SK-MEL-5 (cell line): ENCODE results near the gene SMTNL1. TPM values are rescaled to one million over a fixed set of nuclear protein-coding genes. Genes with fewer than 3 reads are reported as not detected.

ENCODE experiments used
- DNase-seq: peaks from one replicate; pipeline ENCODE4 v3.0.0-alpha.2; 2016; ENCODE audit warnings: low read depth, low spot score
- in situ Hi-C: cut with HindIII; loops from 2 replicates; pipeline ENCODE4 v1.10.0; 2016; ENCODE audit warnings: low sequenced_read_pairs, high pct_unique_total_duplicates, low pct_unique_long_range_greater_than_20kb
- total RNA-seq: library from RNA; depleted of rRNA; stranded (reverse); fragments of >200 nt; shearing (Covaris generic); gene quantifications from 2 replicates; pipeline ENCODE4 v1.2.3, GENCODE V29; 2014

The SMTNL1 gene
- total RNA-seq, 1 experiment from 2014 or later, result not detected

DNA sequence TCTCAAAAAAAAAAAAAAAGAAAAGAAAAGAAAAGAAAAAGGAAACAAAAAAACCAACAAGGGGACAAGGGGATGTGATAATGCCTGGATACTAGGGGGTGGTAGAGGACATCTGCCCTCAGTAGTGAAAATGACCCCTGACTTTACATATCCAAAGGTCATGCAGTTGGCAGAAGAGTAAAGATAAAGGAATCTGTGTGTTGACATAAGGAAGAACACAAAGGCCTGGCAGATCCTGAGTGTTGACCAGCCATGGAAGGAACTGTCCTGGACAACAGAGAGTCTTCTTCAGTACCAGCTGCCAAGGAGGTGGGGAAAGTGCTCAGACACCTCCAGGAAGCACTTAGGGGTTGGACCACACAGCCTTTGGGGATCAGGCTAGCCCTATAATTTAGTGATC, 34.5 kb upstream of the SMTNL1 start:
- no peak for DNase-seq
- in situ Hi-C loops, result no loop called here

DNA sequence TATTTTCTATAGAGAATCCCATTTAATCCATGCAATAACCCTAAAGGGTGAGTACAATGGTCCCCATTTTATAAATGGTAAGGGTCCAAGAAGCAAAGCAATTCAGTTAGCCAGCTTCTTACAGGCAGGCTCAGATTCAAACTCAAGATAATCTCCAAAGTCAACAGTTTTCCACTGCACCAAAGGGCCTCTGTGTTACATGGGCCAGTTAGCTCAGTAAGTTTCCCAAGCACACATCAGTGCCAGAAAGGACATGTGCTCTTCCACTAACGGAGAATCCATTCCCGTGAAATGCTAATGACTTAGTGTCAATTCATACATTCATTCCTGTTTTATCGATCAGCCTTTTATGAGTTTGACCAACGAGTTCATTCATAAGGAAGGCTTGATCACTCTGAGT, 32.9 kb upstream of the SMTNL1 start:
- DNase-seq, result no peak
- in situ Hi-C loops, result no loop called here

DNA sequence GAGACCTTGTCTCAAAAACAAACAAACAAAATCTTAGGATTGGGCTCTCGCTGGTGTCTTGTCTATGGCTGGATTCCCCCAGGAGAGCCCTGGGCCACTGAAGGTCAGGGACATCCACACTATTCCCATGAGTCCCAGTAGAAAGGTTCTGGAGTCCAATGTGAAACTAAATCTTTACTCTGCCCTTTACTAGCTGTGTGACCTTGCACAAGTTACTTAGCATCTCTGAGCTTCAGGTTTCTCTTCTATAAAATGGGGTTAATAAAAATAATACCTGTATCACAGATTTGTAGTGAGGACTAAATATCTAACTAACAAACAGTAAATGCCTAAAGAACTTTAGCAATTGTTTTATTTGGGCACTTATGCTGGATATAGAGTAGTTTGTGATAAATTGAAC, 30.9 kb upstream of the SMTNL1 start:
- in situ Hi-C loops, result no loop called here
- no peak for DNase-seq

DNA sequence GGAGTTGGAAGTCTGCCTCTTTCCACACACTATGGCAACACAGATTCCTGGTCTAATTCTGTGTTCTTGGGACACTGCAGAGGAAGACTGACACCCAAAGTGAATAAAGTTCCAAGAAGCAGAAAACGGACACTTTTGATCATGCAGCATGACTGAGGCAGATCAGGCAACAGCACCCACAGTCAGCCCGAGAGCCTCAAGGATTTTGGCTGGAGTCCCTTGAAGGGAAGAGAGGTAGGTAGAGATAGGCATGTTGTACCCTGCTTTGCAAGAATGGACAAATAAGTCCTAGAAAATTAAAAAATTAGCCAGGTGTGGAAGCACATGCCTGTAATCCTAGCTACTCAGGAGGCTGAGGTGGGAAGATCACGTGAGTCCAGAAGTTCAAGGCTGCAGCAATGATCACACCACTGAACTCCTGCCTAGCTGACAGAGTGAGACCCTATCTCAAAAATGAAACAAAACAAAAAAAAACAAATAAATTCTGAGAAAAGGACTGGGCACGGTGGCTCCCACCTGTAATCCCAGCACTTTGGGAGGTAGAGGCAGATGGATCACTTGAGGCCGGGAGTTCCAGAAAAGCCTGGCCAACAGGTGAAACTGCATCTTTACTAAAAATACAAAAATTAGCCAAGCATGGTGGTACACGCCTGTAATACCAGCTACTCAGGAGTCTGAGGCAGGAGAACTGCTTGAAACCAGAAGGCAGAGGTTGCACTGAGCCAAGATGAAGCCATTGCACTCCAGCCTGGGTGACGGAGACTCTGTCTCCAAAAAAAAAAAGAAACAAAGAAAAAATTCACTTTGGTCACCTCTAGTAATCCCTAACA, 28.8 kb upstream of the SMTNL1 start:
- DNase-seq, result no peak
- in situ Hi-C loops, result no loop called here

DNA sequence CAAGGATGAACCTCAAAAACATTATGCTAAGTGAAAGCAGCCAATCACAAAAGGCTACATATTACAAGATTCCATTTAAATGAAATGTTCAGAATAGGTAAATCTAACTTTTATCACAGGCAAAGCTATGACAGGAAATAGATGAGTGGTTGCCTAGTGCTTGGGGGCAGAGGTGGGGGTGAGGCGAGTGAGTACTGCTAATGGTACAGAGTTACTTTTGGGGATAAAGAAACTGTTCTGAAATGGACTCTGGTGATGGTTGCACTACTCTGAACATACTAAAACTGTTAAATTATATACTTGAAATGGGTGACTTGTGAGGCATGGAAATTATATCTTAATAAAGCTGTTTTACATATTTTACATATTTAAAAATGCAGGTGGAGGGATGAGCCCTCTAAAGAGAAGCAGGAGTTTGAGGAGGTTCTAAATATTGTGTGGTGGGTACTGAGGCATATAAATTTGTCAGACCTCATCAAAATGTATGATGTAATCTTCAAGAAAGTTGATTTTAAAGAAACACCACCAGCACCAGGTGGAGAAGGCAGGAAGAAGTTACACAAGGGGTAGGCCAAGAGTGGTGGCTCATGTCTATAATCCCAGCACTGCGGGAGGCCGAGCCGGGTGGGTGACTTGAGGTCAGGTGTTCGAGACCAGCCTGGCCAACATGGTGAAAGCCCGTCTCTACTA, 25.5 kb upstream of the SMTNL1 start:
- in situ Hi-C loops, result no loop called here
- no peak for DNase-seq

DNA sequence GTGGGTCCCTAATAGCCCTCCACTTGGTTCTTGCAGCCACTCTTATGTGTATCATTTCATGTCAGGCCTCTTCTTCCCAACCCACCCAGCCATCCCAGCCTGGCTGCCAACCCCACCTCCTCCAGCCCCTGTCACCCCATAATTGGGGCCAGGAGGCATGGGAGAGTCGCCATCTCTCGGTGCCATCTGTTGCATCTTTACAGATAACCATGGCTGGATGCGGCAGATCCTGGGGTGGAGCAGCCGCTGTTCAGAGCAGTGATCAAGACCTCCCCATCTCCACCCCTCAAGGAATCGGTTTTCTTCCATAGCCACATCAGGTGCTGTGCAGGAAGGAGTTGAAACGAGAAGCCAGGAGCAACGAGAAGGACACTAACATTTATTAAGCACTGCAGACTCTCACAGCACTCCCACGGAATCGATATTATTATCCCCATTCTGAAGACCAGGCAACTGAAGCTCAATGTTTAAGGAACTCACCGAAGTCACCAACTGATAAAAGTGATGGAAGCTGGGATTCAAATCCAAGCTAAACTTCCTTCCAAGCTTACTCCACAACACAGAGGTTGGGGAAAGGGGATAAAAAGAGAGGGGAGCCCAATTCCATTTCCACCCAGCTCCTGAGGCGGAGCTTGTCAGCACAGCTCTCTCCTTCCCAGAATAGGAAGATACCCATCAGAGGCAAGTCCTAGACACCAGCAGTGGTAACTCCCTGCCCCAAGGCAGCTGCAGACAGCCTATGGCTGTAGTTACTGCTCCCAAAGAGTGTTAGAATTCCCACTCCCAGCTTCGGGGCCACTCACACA, 24.5 kb upstream of the SMTNL1 start:
- no peak for DNase-seq
- in situ Hi-C loops, result no loop called here

DNA sequence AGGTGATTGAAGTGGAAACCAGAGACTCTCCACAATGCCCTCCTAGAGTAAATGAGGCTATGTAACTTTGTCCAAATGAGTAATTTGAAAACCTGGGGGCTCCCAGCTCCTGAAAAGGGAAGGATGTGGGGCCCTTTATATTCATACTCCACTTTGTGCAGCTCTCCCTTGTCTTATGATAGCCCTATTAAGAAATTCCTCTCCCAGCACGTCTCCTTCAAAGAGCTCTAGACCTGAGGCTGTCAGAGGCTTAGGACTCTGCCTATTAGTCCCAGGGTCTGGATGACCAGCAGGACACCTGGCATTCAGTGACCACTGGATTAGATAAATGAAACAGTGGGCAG, 24.0 kb upstream of the SMTNL1 start:
- DNase-seq, result no peak
- in situ Hi-C loops, result no loop called here

DNA sequence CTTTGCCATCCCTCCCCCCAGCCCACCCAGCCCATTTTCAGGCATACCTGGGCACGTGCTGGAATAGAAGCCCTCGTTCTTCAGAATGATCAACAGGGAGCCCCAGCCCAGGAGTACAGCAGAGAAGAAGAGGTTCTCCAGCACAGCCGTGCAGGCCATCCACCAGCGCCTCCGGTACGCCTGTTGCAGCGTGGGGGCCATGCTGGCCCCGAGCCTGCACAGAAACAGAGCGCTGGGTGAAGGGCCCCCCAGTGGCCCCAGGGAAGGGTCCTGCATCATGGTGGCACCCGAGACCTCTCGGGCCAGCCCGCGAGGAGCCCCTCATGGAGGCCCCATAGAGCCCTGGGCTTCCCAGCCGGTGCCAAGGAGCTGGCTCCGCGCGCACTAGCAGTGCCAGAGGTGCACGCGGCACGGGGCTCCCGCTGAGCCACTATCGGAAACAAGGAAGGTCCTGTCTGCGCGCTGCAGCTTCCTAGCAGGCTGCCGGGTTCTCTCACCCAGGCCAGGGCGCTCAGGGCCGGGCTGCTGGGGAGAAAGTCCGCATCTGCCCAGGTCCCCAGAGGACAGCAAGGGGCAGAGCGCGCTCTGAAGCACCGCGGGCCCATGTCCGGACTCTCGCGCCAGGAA, 23.4 kb upstream of the SMTNL1 start:
- in situ Hi-C loops, result no loop called here
- DNase-seq, result peak; percentile 41

DNA sequence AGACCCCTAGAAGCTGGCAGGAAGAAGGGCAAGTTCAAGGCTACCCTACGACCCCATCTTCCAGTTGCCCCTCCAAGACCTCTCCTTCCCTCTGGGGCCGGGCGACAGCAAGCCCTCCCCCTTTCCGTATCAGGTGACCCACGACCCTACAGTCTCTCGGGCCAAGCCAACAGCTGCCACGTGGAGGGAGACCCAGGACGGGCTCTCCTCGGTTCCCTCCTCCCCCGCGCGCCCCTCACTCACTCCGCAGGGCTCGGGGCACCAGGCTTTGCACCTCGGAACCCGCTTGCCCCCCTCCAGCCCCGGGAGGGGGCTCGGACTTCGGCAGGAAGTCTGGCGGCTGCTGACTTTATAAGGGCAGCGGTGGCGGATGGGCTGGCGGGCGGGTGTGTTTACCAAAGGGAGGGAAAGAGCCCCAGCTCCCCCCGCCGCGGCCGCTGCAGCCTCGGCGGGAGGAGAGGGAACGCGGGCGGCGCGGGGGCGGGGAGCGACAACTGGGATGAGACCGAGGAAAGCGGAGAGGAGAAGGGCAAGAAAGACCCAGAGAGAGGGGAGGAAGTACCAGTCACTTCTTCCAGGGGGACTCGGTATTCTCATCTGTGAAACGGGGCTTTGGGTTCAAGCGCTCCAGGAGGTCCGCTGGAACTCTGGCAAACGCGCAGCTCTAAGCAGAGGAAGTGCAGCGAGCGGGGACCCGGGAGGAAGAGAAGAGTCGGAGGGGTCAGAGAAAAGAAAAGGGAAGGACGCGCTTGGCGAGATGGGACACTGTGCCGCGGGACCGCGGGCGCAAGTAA, 22.7 kb upstream of the SMTNL1 start:
- DNase-seq, result no peak
- in situ Hi-C loops, result no loop called here

DNA sequence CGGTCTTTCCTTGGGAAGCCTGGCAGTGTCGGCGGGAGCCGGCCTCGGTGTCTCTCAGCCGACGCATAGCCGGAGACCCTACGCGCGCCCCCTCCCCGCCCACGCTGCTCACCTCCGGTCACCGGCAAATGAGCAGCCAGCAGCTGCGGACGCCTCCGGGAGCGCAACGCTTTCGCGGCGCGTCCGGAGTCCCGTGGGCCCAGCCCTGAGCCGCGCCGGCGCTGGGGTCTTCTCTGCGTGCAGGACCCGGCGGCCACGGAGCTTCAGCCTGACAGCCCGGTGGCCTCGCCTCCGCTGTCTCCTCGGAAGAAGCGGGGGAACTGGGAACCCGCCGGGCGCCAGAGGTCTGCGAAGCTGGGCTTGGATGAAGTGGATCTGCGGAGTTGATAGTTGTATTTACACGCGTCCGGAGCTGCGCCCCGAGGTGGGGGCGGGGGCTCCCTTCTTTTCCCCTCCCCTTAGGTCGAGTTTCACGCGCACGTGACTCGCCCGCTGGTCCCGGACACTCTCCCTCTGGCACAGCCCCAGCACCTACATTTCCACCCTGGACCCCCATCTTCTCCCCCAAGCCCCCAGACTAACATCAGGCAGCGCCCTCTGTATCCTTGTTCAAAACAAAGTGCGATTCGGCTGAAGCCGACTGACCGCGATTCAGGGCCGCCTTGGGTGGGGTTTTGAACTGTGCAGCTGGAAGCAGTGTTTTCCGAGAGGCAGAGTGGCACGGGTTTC, 21.9 kb upstream of the SMTNL1 start, which contains the start of gene SLC43A1:
Gene SLC43A1, minus strand, starts transcription at position 371 of the 729 bp plus-strand sequence. CDS start 1,591 bp downstream, outside the sequence.
- in situ Hi-C loops, result no loop called here
- peak; percentile 31 for DNase-seq

DNA sequence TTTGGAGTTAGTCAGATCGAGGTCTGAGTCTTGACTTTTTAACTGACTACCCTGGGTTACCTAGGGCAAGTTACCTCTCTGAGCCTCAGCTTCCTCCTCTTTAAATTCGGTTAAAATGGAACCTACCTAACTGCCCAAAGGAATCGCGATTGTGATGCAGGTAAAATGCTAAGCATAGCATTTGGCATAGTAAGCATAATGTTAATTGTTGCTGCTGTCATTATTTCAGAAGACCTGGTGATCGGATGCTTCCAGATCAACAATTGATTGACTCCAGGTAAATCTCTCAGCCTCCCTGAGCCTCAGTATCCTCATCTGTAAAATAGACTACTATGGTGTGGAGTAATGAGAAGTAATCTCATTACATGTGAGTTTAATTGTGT, 21.3 kb upstream of the SMTNL1 start:
- DNase-seq, result no peak
- in situ Hi-C loops, result no loop called here

DNA sequence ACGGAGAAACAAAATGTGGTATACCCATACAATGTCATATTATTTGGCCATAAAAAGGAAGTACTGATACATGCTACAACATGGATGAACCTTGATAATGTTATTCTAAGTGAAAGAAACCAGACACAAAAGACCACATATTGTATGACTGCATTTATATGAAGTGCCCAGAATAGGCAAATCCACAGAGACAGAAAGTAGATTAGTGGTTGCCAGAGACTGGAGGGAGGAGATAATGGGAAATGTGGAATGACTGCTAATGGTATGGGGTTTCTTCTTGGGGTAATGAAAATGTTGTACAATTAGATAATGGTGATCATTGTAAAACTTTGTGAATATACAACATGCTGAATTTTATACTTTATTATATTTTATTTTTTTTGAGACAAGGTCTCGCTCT, 16.3 kb upstream of the SMTNL1 start:
- in situ Hi-C loops, result no loop called here
- DNase-seq, result no peak

DNA sequence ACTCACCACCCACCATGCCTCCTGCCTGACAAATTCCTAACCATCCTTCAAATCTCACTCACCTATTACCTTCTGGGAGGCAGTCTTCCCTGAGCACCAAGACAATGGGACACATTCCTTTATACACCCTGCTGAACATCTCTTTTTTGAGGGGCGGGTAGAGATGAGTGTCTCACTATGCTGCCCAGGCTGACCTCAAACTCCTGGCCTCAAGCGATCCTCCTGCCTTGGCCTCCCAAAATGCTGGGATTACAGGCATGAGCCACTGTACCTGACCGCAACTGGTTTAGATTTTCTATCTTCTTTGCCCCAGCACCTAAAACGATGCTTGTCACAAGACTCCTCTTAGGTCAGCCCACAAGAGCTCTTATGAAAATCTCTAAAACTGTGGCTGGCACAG, 14.0 kb upstream of the SMTNL1 start:
- in situ Hi-C loops, result no loop called here
- DNase-seq, result no peak

DNA sequence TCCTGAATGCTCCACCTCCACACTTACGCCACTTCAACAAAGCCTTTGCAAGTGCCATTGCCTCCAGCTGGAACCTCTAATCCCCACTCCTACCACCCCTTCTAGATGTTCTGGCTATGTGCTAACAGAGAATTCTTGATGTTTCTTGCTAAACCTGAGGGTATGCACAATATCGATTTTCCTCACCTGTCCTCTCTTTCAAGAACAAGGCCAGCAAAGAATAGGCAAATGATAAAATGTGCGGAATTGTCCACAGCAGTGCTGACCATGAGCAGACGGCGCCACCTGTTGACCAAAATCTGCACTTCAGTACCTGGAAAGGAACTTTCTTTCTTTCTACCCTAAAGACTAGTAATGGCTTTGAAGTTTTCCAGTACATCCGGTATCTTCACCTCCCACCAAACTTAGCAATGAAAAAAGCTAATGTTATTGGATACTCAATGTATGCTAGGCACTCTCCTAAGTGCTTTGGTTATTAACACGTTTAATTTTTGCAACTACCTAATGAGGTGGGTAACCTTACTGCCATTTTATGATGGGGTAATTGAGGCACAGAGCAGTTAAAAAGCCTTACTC, 10.3 kb upstream of the SMTNL1 start:
- peak; percentile 57 for DNase-seq
- in situ Hi-C loops, result no loop called here

DNA sequence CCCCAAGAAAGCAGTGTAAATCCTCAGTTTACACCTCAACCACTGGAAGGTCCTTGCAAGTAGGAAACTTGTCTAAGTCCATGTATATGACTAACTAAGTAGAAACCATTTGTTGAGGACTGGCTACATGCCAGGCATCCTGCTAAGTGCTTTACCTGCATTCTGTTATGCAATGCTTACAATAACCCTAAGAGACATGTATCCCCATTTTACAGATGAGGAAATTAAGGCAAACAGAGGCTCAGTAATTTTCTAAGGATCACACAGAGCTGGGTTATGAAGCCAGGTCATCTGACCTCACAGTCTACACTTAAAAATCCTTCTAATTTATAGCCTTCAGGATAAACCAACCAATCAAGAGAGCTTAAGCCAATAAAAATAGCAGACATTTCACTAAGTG, 8.4 kb upstream of the SMTNL1 start:
- in situ Hi-C loops, result no loop called here
- no peak for DNase-seq

DNA sequence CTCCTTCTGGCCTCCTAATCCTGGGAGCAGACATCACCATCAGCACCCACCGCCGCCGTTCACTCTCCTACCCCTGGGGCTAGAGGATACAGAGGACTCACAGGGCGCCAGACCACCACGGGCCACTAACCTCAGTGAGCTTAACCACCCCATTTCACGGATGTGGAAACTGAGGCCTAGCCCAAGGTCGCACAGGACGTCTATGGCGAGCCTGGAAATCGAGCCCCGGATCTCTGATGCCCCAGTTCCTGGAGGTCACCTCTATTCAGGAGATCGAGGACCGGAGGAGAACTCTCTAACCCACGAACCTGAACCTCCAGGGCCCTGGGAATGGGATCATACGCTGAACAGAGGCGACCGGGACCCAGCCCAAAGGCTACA, 7.2 kb upstream of the SMTNL1 start:
- in situ Hi-C loops, result no loop called here
- no peak for DNase-seq
